Bronchial epithelial cell (primary cell): ENCODE data around the gene TENM4. TPM values are rescaled to one million over a fixed set of nuclear protein-coding genes. Genes with fewer than 3 reads are reported as not detected.

Experiments
- DNase-seq: peaks from one replicate; pipeline ENCODE4 v3.0.0-alpha.2; 2010; ENCODE audit warnings: low read depth
- FAIRE-seq: peaks from 2 replicates; lab custom pipeline; 2011; peaks lifted over from hg19 to GRCh38; lab: Jason Lieb, UNC
- H3K27me3 ChIP-seq: 2 replicates; pipeline ENCODE4 v1.5.1; 2011; ENCODE audit warnings: low read length; ENCODE audit not compliant: control insufficient read depth, insufficient read depth
- H3K36me3 ChIP-seq: 2 replicates; pipeline ENCODE4 v1.5.1; 2011; ENCODE audit warnings: low read length; ENCODE audit not compliant: control insufficient read depth, insufficient read depth
- H3K4me3 ChIP-seq: 2 replicates; pipeline ENCODE4 v1.5.1; 2011; ENCODE audit warnings: mild to moderate bottlenecking, low read depth, low read length, control low read depth
- total RNA-seq: library from RNA; depleted of rRNA; stranded (reverse); fragments of >200 nt; gene quantifications from 2 replicates; pipeline ENCODE4 v1.2.1, GENCODE V29; 2014
- TF ChIP-seq, protein P1 (sequence below): IDR thresholded peaks from 2 replicates; pipeline ENCODE4 v1.5.1; 2011; ENCODE audit warnings: mild to moderate bottlenecking, moderate library complexity, low read length, control low read depth, inconsistent platforms; ENCODE audit not compliant: insufficient read depth, severe bottlenecking

TENM4 gene
- total RNA-seq, 1 donor from 2014 or later, result 6.1 TPM

- FAIRE-seq (no peak), DNase-seq (no peak)
- Histone ChIP-seq H3K4me3 (no peak overlapping the region), H3K36me3 (no peaks in the 10 kb centered on the region), H3K27me3 (no peaks in the 10 kb centered on the region)
- TF ChIP-seq, protein P1, sequence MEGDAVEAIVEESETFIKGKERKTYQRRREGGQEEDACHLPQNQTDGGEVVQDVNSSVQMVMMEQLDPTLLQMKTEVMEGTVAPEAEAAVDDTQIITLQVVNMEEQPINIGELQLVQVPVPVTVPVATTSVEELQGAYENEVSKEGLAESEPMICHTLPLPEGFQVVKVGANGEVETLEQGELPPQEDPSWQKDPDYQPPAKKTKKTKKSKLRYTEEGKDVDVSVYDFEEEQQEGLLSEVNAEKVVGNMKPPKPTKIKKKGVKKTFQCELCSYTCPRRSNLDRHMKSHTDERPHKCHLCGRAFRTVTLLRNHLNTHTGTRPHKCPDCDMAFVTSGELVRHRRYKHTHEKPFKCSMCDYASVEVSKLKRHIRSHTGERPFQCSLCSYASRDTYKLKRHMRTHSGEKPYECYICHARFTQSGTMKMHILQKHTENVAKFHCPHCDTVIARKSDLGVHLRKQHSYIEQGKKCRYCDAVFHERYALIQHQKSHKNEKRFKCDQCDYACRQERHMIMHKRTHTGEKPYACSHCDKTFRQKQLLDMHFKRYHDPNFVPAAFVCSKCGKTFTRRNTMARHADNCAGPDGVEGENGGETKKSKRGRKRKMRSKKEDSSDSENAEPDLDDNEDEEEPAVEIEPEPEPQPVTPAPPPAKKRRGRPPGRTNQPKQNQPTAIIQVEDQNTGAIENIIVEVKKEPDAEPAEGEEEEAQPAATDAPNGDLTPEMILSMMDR, result no peak
These were observed 515.4 kb downstream of the TENM4 start for GRCh38 chr11:78925387-78925786.

DNA sequence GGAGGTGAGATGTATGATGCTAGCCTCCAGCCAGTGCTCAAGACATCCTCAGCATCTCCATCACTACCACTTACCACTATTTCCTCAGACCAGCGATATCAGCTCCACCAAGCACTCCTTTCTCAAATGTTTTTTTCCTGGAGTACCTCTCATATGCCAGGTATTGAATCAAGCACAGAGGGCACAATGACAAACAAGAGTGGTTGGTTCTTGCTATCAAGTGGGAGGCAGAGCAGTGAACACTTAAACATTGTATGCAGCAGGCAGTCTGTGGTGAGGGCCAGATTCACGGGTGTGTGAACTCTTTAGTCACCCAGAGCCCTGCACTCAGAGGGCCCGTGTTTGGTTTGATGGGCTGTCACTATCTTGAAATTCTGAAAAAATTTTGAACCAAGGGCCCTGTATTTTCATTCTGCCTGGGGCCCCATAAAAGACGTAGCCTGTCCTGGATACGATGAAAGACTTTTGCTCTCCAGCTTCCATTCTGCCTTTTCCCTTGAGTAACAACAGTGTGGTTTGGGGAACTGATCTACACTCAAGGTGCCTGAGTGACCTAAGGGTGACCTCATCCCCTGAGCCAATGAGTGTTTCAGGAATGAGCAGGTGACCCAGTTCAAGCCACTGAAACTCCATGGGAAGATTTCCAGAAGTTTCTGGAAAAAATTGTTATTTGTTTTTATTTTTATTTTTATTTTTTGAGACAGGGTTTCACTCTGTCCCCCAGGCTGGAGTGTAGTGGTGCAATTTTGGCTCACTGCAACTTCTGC, 517.8 kb downstream of the TENM4 start:
- Histone ChIP-seq H3K4me3 (no peak overlapping the region), H3K36me3 (no peaks in the 10 kb centered on the region), H3K27me3 (no peaks in the 10 kb centered on the region)
- no peak for DNase-seq
- TF ChIP-seq, protein P1, result no peak
- FAIRE-seq, result no peak

- FAIRE-seq (peak; percentile 94), DNase-seq (no peak)
- no peaks in the 10 kb centered on the region for H3K36me3 ChIP-seq
- no peak overlapping the region for H3K4me3 ChIP-seq
- TF ChIP-seq, protein P1, result no peak
- no peaks in the 10 kb centered on the region for H3K27me3 ChIP-seq
These were observed 519.3 kb downstream of the TENM4 start for GRCh38 chr11:78921509-78921908.

- H3K36me3 ChIP-seq, result no peaks in the 10 kb centered on the region
- FAIRE-seq, result no peak
- no peaks in the 10 kb centered on the region for H3K27me3 ChIP-seq
- TF ChIP-seq, protein P1, result no peak
- DNase-seq, result no peak
- no peak overlapping the region for H3K4me3 ChIP-seq
These were observed 520.5 kb downstream of the TENM4 start for GRCh38 chr11:78920329-78920728.

- TF ChIP-seq, protein P1, result peak; percentile 13
- DNase-seq, result peak; percentile 5
- no peak for FAIRE-seq
- no peak overlapping the region for H3K4me3 ChIP-seq
- no peaks in the 10 kb centered on the region for H3K36me3 ChIP-seq
- no peaks in the 10 kb centered on the region for H3K27me3 ChIP-seq
These were observed 524.1 kb downstream of the TENM4 start for GRCh38 chr11:78916759-78917158.

GRCh38 chr11:78914503-78914902, 526.3 kb downstream of the TENM4 start:
- Histone ChIP-seq H3K27me3 (no peaks in the 10 kb centered on the region), H3K4me3 (no peak overlapping the region), H3K36me3 (no peaks in the 10 kb centered on the region)
- DNase-seq (no peak), FAIRE-seq (no peak)
- TF ChIP-seq, protein P1, result no peak
